H54 (cell line): ENCODE results near the gene WDPCP.
"Not testable (repeated sequence)": the region's sequence is repeated elsewhere in the genome, so short reads cannot be mapped to it uniquely, and the experiment has no call there.

Source experiments
- DNase-seq: peaks from one replicate; pipeline ENCODE4 v3.0.0; 2011; ENCODE audit warnings: low spot score, mixed read lengths; ENCODE audit not compliant: insufficient read length
- FAIRE-seq: peaks from 3 replicates; lab custom pipeline; 2011; peaks lifted over from hg19 to GRCh38; lab: Jason Lieb, UNC
- POLR2A ChIP-seq: IDR thresholded peaks from 2 replicates; pipeline ENCODE4 v1.6.1; 2011; ENCODE audit warnings: low read depth, mild to moderate bottlenecking, low read length

WDPCP gene

DNA sequence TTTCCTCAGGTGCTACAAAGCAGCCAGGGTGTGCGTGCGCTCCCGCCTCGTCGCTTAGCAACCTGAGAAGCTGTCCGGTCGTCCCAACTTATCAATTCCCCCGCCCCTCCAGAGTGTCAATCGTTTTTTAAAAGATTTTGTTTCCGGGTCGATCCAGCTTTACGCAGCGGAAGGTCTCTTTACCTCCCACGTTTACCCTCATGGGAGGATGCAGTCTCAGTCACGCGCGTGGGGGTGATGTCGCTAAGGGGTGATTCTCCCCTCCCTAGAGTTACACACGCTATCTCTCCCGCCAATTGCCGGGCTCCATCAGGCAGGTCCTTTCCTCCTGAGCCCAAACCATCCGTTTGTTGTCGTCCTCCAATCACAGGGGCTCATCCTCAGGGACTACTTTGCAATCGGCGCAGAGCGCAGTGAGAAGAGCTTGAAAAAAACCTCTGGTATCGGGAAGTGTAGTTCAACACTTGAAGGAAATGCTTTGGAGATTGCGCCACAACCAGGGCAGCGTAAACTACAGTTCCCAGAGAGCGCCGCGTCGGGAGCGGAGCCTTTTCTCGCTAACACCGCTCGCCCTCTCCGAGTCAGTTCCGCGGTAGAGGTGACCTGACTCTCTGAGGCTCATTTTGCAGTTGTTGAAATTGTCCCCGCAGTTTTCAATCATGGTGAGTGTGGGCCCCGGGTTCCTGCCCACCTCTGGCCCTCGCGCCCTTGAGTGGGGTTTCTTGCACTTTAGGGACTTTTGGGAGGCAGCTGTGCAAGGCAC, at the start of gene WDPCP, which contains the start of gene MDH1:
WDPCP (minus strand) TSS at position 93 of the 763 bp plus-strand sequence. CDS start 206 bp downstream, outside the sequence.
MDH1 (plus strand) TSS at position 579 of the 763 bp plus-strand sequence; CDS start at position 660, 81 bp downstream.
- peak; percentile 98 for FAIRE-seq
- TF ChIP-seq POLR2A = peak; percentile 70
- peak; percentile 60 for DNase-seq

GRCh38 chr2:63632382-63632781, 44.1 kb upstream of the WDPCP start:
- DNase-seq = no peak
- FAIRE-seq = no peak
- TF ChIP-seq POLR2A = no peak

GRCh38 chr2:63631501-63631900, 43.2 kb upstream of the WDPCP start:
- no peak for FAIRE-seq
- TF ChIP-seq POLR2A = no peak
- no peak for DNase-seq

DNA sequence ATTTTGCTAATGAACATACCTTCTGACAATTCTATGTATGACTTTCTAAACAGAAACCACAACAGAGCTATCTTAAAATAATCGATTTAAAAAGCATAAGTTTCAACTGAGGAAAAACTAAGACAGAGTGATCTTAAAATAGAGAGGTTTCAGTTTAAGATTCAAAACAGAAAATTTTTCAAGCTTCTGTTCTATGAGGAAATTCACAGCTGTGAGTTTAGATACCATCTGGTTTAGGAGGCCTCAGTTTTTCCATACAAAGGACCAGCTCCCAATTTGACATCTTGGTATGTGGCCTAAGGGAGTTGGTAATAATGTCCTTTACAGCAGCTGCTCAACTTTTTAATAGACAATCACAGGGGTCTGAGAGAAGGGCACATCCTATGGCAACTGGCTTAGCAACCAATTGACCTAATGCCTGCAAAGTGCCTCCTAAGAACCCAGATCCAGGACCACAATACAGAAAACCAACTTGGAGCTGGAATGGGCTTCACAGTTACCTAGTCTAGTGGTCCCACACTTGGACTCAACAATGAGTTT, 40.2 kb upstream of the WDPCP start:
- DNase-seq (no peak), FAIRE-seq (no peak)
- no peak for TF ChIP-seq POLR2A

- FAIRE-seq (no peak), DNase-seq (no peak)
Observed at GRCh38 chr2:63627866-63628265, 39.6 kb upstream of the WDPCP start.

DNA sequence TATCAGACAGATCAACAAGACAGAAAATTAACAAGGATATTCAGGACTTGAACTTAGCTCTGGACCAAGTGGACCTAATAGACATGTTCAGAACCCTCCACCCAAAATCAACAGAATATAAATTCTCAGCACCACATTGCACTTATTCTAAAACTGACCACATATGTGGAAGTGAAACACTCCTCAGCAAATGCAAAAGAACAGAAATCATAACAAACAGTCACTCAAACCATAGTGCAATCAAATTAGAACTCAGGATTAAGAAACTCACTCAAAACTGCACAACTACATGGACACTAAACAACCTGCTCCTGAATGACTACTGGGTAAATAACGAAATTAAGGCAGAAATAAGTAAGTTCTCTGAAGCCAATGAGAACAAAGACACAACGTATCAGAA, 35.5 kb upstream of the WDPCP start:
- not testable (repeated sequence) for FAIRE-seq, DNase-seq

More at GRCh38 chr2:63627866-63628265, 39.6 kb upstream of the WDPCP start:
- no peak for TF ChIP-seq POLR2A

GRCh38 chr2:63622751-63623150, 34.5 kb upstream of the WDPCP start:
- no peak for TF ChIP-seq POLR2A
- FAIRE-seq = no peak
- no peak for DNase-seq

- no peak for TF ChIP-seq POLR2A
- DNase-seq (no peak), FAIRE-seq (no peak)
Observed at GRCh38 chr2:63619328-63619727, 31.1 kb upstream of the WDPCP start.

DNA sequence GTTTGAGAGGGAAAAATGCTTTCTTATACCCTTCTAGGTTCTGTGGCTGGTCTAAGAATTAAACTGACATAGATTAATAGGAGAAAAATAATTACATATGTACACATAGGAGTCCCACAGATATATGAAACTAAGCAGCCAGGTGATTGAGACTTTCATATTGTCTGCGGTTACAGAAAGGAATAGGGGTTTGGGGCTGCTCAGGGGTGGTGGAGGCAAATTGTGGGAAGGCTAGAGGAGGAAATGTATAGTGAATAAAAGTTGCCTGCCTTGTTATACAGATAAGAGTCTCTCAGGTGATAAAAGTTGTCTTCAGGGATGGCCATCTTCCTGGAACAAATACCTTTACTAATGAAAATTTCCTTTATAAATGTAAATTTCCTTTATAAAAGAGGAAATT, 29.1 kb upstream of the WDPCP start:
- TF ChIP-seq POLR2A = no peak
- DNase-seq = no peak
- FAIRE-seq = no peak

DNA sequence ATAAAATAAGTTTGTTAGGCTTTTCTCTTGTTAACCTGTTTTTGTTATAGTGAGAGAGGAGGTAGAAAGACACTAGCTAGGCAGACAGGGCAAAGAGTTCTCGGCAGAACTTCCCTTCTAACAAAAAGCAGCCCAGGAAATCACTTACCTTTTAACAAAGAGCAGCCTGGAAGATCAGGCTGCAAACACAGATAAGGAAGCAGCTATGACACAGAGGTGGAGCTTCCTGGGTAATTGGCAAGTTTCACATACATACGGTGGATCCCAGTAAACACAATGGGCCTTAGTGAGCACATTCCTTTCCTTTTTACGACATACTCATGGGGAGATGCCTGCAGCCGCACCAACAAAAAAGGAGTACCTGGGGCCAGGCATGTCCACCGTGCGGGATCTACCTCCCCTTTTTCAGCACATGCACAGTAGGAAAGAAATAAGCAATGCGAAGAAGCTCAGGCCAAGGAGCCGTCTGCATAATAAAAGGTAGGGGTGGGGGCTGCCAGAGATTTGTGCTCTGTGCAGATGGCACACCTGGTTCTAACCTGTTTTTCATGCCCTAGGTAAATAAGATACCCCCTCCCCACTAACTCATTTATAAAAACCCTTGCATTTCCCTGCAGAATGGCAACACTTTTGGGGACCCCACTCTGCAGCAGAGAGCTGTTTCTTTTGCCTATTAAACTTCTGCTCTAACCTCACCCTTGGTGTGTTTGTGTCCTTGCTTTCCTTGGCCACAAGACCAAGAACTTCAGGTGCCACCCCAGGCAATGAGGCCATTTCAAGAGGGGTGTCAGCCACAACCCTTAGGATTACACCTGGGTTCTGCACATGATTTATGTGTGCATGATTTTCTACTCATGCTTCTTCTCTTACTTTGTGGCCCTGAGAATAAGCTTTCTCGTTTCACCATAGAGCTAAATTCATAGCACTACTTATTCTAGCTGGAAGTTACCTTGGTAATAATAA, 27.0 kb upstream of the WDPCP start:
- FAIRE-seq (peak; percentile 30), DNase-seq (peak; percentile 9)
- no peak for TF ChIP-seq POLR2A

DNA sequence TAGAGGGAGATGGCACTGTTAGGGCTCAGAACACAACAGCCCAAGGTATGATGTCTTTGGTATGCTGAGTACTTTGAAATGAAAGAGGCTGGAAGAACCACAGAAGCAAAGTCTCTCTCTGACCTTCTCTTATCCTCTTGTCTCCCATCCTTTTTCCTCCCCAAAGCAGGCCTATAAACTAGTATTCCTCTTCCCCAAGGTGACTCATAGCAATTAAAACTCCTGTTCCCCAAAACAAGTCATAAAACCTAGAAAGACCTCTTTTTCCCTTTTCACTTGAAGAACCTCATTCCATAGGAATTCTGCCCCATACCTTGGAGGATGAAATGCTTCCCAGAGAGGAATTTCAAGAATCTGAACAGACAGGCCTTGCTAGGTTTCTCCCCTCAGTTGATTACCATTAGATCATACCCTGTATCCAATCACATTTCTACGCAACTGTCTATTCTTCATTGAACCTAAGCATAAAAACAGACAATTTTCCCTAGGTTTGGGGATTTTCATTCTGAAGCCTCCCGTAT, 26.2 kb upstream of the WDPCP start:
- no peak for TF ChIP-seq POLR2A
- FAIRE-seq = peak; percentile 86
- peak; percentile 21 for DNase-seq

DNA sequence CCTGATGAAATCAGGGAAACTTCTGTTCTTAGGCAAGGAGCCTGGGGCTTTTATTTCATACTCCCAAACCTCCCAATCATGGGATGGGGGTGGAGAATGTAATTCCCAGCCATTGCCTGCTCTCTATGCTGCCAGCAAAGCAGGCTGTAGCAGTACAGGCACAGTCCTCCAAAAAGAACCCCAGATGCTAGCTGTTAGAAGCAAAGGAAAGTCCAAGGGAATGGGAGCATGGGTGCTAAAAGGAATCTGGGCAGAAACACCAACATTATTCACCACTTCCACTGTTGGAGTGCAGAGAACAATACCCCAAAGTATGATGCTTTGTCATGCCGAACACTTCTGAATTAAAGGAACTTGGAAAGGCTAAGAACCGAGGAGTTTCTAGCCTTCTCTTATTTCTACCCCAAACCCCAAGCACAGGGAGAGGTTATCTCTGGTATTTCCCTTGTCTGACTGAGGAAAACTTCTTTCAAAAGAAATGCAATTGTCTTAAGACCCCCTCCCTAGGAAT, 25.2 kb upstream of the WDPCP start:
- FAIRE-seq (no peak), DNase-seq (no peak)
- no peak for TF ChIP-seq POLR2A

DNA sequence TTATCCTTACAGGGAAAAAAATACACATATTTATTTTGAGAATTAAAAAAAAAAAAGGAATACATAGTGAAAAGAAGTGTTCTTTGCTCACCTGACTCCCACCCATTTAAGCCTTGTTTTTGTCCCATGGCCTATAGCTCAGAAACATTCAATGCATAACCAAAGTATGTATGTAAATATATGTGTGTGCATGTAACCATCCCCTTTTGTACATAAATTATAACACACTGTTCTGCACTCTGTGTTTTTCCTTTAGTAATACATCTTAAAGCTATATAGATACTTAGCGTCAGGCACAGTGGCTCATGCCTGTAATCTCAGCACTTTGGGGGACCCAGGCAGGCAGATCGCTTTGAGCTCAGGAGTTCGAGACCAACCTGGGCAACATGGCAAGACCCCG, 22.2 kb upstream of the WDPCP start:
- DNase-seq (no peak), FAIRE-seq (no peak)
- TF ChIP-seq POLR2A = no peak

DNA sequence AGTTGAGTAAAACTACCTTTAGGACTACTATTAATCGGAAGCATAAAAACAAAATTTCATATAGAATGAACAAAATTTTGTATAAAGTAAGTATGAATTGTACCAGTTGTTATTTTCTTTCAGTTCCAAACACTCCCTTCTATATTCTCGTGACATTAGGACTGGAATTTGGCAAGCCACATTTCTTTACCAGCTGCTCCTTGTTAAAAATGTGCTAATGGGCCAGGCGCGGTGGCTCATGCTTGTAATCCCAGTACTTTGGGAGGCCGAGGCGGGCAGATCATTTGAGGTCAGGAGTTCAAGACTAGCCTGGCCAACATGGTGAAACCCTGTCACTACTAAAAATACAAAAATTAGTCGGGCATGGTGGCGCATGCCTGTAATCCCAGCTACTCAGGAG, 20.6 kb upstream of the WDPCP start:
- DNase-seq, FAIRE-seq: not testable (repeated sequence)
